HCT116 (cell line): ENCODE measurements around the gene BEND6. TPM values are rescaled to one million over a fixed set of nuclear protein-coding genes. Genes with fewer than 3 reads are reported as not detected.

Source experiments
- ATAC-seq: fragments of 200-7000 bp; cut with Tn5 transposase; 2 replicates; pipeline ENCODE4 v1.9.1; 2020; ENCODE audit warnings: mild to moderate bottlenecking, moderate library complexity
- BruUV-seq: library from RNA; stranded (reverse); fragments of 400-500 nt; replicated peaks from 2 replicates; lab custom pipeline; 2021; lab: Mats Ljungman, UMichigan
- CTCF ChIA-PET: fragments of 300-600 bp; sonication (Branson Sonifier 250); formaldehyde crosslinking; loops from one replicate; lab custom pipeline; 2021; ENCODE audit warnings: antibody characterized with exemption; lab: Charles Lee
- POLR2A ChIA-PET: fragments of 300-600, 350-600 bp; sonication (Branson Sonifier 250); formaldehyde crosslinking; loops from one replicate; lab custom pipeline; 2021; ENCODE audit warnings: antibody characterized with exemption; lab: Charles Lee
- RAD21 ChIA-PET, 2 experiments: fragments of 300-600 bp; sonication (Branson Sonifier 250); formaldehyde crosslinking; loops; one replicate each; lab custom pipeline; 2023; ENCODE audit warnings: low total read pairs in 2 of 2; ENCODE audit not compliant: uncharacterized antibody in 2 of 2, unreplicated experiment in 2 of 2, low non-redundant PET in 1 of 2; lab: Charles Lee
- DNase-seq: peaks from one replicate; pipeline ENCODE4 v3.0.0-alpha.2; 2010; ENCODE audit warnings: low read depth, low spot score
- H2AFZ ChIP-seq: fragments of 200-600 bp; shearing (Covaris generic), sonication (generic); 2 replicates; pipeline ENCODE4 v1.6.1; 2017; ENCODE audit warnings: low read depth, mixed run types, mixed read lengths, antibody characterized with exemption, low read length; ENCODE audit not compliant: poor library complexity, severe bottlenecking
- H3K27ac ChIP-seq: 2 replicates; pipeline ENCODE4 v1.5.1; 2012; ENCODE audit warnings: low read depth, low read length
- H3K27me3 ChIP-seq: fragments of 200-600 bp; sonication (generic); 2 replicates; pipeline ENCODE4 v1.6.1; 2016; ENCODE audit warnings: mixed run types, low read length, mixed read lengths; ENCODE audit not compliant: insufficient read depth
- H3K36me3 ChIP-seq, 2 experiments: fragments of 200-500 bp in 1 of 2; fragments of 200-600 bp in 1 of 2; sonication (Bioruptor generic) in 1 of 2; sonication (generic) in 1 of 2; 2 replicates each; pipeline versions ENCODE4 v1.5.1 to v1.6.1; 2014 to 2016; ENCODE audit warnings: low read length in 2 of 2, inconsistent platforms in 1 of 2, mixed read lengths in 1 of 2, mixed run types in 1 of 2; ENCODE audit not compliant: insufficient read depth in 2 of 2, control insufficient read depth in 1 of 2
- H3K4me1 ChIP-seq, 2 experiments: fragments of 200-600 bp in 1 of 2; sonication (generic) in 1 of 2; 2 replicates each; pipeline versions ENCODE4 v1.5.1 to v1.6.1; 2012 to 2017; ENCODE audit warnings: low read length in 2 of 2, inconsistent platforms in 1 of 2, mild to moderate bottlenecking in 1 of 2, mixed read lengths in 1 of 2, mixed run types in 1 of 2, moderate library complexity in 1 of 2; ENCODE audit not compliant: insufficient read depth in 2 of 2, control insufficient read depth in 1 of 2
- H3K4me2 ChIP-seq: fragments of 200-600 bp; sonication (generic); 2 replicates; pipeline ENCODE4 v1.6.1; 2017; ENCODE audit warnings: mixed run types, low read length, mixed read lengths
- H3K4me3 ChIP-seq, 2 experiments: fragments of 200-600 bp in 1 of 2; sonication (generic) in 1 of 2; replicated peaks in 1 of 2; 2 replicates each; pipeline ENCODE4 v1.5.1; 2011 to 2016; ENCODE audit warnings: low read length in 2 of 2, control low read depth in 1 of 2, low read depth in 1 of 2, mild to moderate bottlenecking in 1 of 2, mixed read lengths in 1 of 2, mixed run types in 1 of 2
- H3K79me2 ChIP-seq: fragments of 200-600 bp; sonication (generic); 2 replicates; pipeline ENCODE4 v1.6.1; 2017; ENCODE audit warnings: mild to moderate bottlenecking, mixed run types, low read length, moderate library complexity, mixed read lengths; ENCODE audit not compliant: insufficient read depth
- H3K9ac ChIP-seq: fragments of 200-600 bp; sonication (generic); 2 replicates; pipeline ENCODE4 v1.6.1; 2016; ENCODE audit warnings: low read length, mixed read lengths
- H3K9me2 ChIP-seq: fragments of 200-600 bp; sonication (generic), shearing (Covaris generic); 2 replicates; pipeline ENCODE4 v1.6.1; 2017; ENCODE audit warnings: mixed run types, mild to moderate bottlenecking, moderate library complexity; ENCODE audit not compliant: insufficient read depth
- H3K9me3 ChIP-seq, 2 experiments: fragments of 200-500 bp in 1 of 2; fragments of 200-600 bp in 1 of 2; sonication (Bioruptor generic) in 1 of 2; sonication (generic) in 1 of 2; 2 replicates each; pipeline ENCODE4 v1.6.1; 2014 to 2017; ENCODE audit warnings: low read length in 2 of 2, mixed read lengths in 2 of 2, inconsistent platforms in 1 of 2, low read depth in 1 of 2, mild to moderate bottlenecking in 1 of 2, mixed run types in 1 of 2, moderate library complexity in 1 of 2; ENCODE audit not compliant: control insufficient read depth in 1 of 2, insufficient read depth in 1 of 2
- H4K20me1 ChIP-seq: fragments of 200-600 bp; sonication (generic), shearing (Covaris generic); 2 replicates; pipeline ENCODE4 v1.6.1; 2017; ENCODE audit warnings: mixed run types, mild to moderate bottlenecking, moderate library complexity; ENCODE audit not compliant: insufficient read depth
- CBX3 ChIP-seq: IDR thresholded peaks from 2 replicates; pipeline ENCODE4 v1.6.1; 2012; ENCODE audit warnings: low read depth
- CEBPB ChIP-seq: IDR thresholded peaks from 2 replicates; pipeline ENCODE4 v1.6.1; 2012; ENCODE audit warnings: low read depth
- EGR1 ChIP-seq: IDR thresholded peaks from 2 replicates; pipeline ENCODE4 v1.6.1; 2012; ENCODE audit warnings: low read depth
- EZH2 ChIP-seq: fragments of 200-600 bp; sonication (generic); IDR thresholded peaks from 2 replicates; pipeline ENCODE4 v1.6.1; 2017; ENCODE audit warnings: antibody characterized with exemption, mixed run types
- EZH2phosphoT487 ChIP-seq: fragments of 200-600 bp; IDR thresholded peaks from 2 replicates; pipeline ENCODE4 v1.6.1; 2018; ENCODE audit warnings: antibody characterized with exemption, borderline replicate concordance
- FOSL1 ChIP-seq: IDR thresholded peaks from 2 replicates; pipeline ENCODE4 v1.6.1; 2012; ENCODE audit warnings: low read depth
- JUND ChIP-seq: IDR thresholded peaks from 2 replicates; pipeline ENCODE4 v1.6.1; 2012
- POLR2A ChIP-seq: IDR thresholded peaks from 2 replicates; pipeline ENCODE4 v1.7.0; 2011; ENCODE audit warnings: borderline replicate concordance; ENCODE audit not compliant: insufficient read depth, insufficient read length; ENCODE audit errors: extremely low read depth
- RAD21 ChIP-seq: IDR thresholded peaks from 2 replicates; pipeline ENCODE4 v1.6.1; 2012; ENCODE audit warnings: low read depth, mild to moderate bottlenecking
- SIN3A ChIP-seq: IDR thresholded peaks from 2 replicates; pipeline ENCODE4 v1.6.1; 2012; ENCODE audit warnings: low read depth
- SP1 ChIP-seq: IDR thresholded peaks from 2 replicates; pipeline ENCODE4 v1.6.1; 2012; ENCODE audit warnings: low read depth
- SRF ChIP-seq: IDR thresholded peaks from 2 replicates; pipeline ENCODE4 v1.6.1; 2012; ENCODE audit warnings: low read depth
- TCF7L2 ChIP-seq: IDR thresholded peaks from 2 replicates; pipeline ENCODE4 v1.7.0; 2011; ENCODE audit warnings: borderline replicate concordance, inconsistent platforms; ENCODE audit not compliant: insufficient read depth, insufficient read length; ENCODE audit errors: extremely low read depth
- YY1 ChIP-seq: IDR thresholded peaks from 2 replicates; pipeline ENCODE4 v1.6.1; 2011; ENCODE audit warnings: low read length, low read depth, moderate library complexity, mild to moderate bottlenecking; ENCODE audit not compliant: insufficient replicate concordance; ENCODE audit errors: extremely low read depth
- ZFX ChIP-seq: fragments of 450-650 bp; IDR thresholded peaks from 2 replicates; pipeline ENCODE4 v1.6.1; 2017
- ZNF274 ChIP-seq: fragments of 200-500 bp; sonication (Bioruptor generic); IDR thresholded peaks from 2 replicates; pipeline ENCODE4 v1.6.1; 2014; ENCODE audit warnings: mild to moderate bottlenecking, low read depth, low read length, inconsistent platforms
- intact Hi-C: fragments of 100-400 bp; cut with micrococcal nuclease; formaldehyde crosslinking; loops from 2 replicates; pipeline ENCODE4 v1.10.0; 2022
- total RNA-seq: library from RNA; stranded (reverse); gene quantifications from one replicate; pipeline ENCODE4 v1.2.1, GENCODE V29; 2021; ENCODE audit not compliant: unreplicated experiment
- TF ChIP-seq, protein P1 (sequence below), 3 experiments: fragments of 200-600 bp in 1 of 3; sonication (generic) in 1 of 3; IDR thresholded peaks in 2 of 3; conservative IDR thresholded peaks in 1 of 3; 2 replicates each; pipeline ENCODE4 v1.5.1; 2012 to 2017; ENCODE audit warnings: low read depth in 2 of 3, low read length in 2 of 3, antibody characterized with exemption in 1 of 3, borderline replicate concordance in 1 of 3, control low read depth in 1 of 3, mild to moderate bottlenecking in 1 of 3, mixed read lengths in 1 of 3, mixed run types in 1 of 3, moderate library complexity in 1 of 3; ENCODE audit not compliant: insufficient read depth in 1 of 3
- TF ChIP-seq, protein P2 (sequence below): IDR thresholded peaks from 2 replicates; pipeline ENCODE4 v1.6.1; 2012; ENCODE audit warnings: low read depth
- TF ChIP-seq, protein P3 (sequence below): IDR thresholded peaks from 2 replicates; pipeline ENCODE4 v1.6.1; 2012

BEND6 gene
- total RNA-seq, 1 experiment from 2014 or later, result 4.0 TPM

DNA sequence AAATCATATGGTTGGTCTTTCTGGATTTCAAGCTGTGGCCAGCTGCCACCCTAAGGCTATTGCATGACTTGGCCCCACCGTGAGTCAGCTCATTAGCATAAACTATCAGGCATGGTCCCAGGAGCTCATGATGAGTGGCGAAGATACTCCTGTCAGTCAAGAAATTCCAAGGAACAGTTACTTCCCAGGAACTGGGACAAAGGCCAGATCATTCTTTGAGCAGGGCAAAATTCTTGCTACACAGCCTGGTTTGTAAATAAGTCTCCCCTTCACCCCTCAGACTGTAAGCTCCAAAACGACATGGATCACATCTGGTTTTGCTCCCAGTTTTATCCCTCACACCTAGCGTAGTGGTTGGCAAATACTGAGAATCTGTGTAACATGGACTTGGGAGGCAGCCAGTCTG lies 58.6 kb downstream of the BEND6 start:
- H3K9me2 ChIP-seq, result no peaks in the 10 kb centered on the region
- H3K4me2 ChIP-seq, result no peak overlapping the region
- H3K79me2 ChIP-seq, result no peaks in the 10 kb centered on the region
- H3K27me3 ChIP-seq, result no peaks in the 10 kb centered on the region
- ChIA-PET CTCF (interaction anchor here (1.3 kb wide), 1 partner anchor 109 kb away, joined by 3 read pairs; no protein-coding TSS in a partner anchor), POLR2A (no interaction called here), RAD21 (no interaction called here)
- H3K27ac ChIP-seq, result no peak overlapping the region
- intact Hi-C loops, result no loop called here
- H2AFZ ChIP-seq, result no peak overlapping the region
- TF ChIP-seq ZFX (no peak), FOSL1 (no peak), EGR1 (no peak), SRF (no peak), YY1 (no peak), POLR2A (no peak), SP1 (no peak), SIN3A (no peak), CBX3 (no peak), CEBPB (no peak), ZNF274 (no peak), JUND (no peak), RAD21 (no peak), EZH2phosphoT487 (no peak), TCF7L2 (no peak), EZH2 (no peak)
- TF ChIP-seq, protein P1, sequence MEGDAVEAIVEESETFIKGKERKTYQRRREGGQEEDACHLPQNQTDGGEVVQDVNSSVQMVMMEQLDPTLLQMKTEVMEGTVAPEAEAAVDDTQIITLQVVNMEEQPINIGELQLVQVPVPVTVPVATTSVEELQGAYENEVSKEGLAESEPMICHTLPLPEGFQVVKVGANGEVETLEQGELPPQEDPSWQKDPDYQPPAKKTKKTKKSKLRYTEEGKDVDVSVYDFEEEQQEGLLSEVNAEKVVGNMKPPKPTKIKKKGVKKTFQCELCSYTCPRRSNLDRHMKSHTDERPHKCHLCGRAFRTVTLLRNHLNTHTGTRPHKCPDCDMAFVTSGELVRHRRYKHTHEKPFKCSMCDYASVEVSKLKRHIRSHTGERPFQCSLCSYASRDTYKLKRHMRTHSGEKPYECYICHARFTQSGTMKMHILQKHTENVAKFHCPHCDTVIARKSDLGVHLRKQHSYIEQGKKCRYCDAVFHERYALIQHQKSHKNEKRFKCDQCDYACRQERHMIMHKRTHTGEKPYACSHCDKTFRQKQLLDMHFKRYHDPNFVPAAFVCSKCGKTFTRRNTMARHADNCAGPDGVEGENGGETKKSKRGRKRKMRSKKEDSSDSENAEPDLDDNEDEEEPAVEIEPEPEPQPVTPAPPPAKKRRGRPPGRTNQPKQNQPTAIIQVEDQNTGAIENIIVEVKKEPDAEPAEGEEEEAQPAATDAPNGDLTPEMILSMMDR (IDR thresholded peaks at IDR 0.05 in 2 of 3, conservative IDR thresholded peaks at IDR 0.05 in 1 of 3; ENCODE audit: borderline replicate concordance in 1 of 3, insufficient read depth in 1 of 3, low read depth in 2 of 3, low read length in 2 of 3), result no peak
- TF ChIP-seq, protein P2, sequence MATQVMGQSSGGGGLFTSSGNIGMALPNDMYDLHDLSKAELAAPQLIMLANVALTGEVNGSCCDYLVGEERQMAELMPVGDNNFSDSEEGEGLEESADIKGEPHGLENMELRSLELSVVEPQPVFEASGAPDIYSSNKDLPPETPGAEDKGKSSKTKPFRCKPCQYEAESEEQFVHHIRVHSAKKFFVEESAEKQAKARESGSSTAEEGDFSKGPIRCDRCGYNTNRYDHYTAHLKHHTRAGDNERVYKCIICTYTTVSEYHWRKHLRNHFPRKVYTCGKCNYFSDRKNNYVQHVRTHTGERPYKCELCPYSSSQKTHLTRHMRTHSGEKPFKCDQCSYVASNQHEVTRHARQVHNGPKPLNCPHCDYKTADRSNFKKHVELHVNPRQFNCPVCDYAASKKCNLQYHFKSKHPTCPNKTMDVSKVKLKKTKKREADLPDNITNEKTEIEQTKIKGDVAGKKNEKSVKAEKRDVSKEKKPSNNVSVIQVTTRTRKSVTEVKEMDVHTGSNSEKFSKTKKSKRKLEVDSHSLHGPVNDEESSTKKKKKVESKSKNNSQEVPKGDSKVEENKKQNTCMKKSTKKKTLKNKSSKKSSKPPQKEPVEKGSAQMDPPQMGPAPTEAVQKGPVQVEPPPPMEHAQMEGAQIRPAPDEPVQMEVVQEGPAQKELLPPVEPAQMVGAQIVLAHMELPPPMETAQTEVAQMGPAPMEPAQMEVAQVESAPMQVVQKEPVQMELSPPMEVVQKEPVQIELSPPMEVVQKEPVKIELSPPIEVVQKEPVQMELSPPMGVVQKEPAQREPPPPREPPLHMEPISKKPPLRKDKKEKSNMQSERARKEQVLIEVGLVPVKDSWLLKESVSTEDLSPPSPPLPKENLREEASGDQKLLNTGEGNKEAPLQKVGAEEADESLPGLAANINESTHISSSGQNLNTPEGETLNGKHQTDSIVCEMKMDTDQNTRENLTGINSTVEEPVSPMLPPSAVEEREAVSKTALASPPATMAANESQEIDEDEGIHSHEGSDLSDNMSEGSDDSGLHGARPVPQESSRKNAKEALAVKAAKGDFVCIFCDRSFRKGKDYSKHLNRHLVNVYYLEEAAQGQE, result no peak
- TF ChIP-seq, protein P3, sequence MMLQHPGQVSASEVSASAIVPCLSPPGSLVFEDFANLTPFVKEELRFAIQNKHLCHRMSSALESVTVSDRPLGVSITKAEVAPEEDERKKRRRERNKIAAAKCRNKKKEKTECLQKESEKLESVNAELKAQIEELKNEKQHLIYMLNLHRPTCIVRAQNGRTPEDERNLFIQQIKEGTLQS, result no peak
- no peaks in the 10 kb centered on the region for H4K20me1 ChIP-seq
- H3K4me3 ChIP-seq, result no peak overlapping the region
- DNase-seq (no peak), ATAC-seq (no peak)
- H3K36me3 ChIP-seq, result no peaks in the 10 kb centered on the region
- no peaks in the 10 kb centered on the region for H3K9me3 ChIP-seq
- no peak overlapping the region for H3K9ac ChIP-seq
- no TSS peak for BruUV-seq
- H3K4me1 ChIP-seq, result no peaks in the 10 kb centered on the region
